Measurements from ENCODE around the gene AP3D1.

- TF ChIP-seq JUN (IDR thresholded peaks at IDR 0.05; ENCODE audit: borderline replicate concordance, insufficient read depth, insufficient read length, low read depth): no peak
- TF ChIP-seq CTCF (IDR thresholded peaks at IDR 0.05; ENCODE audit: extremely low read depth in 1 of 2, insufficient read depth in 1 of 2, low read depth in 1 of 2, low read length in 2 of 2): no peak
- no peak for TF ChIP-seq EZH2 (IDR thresholded peaks at IDR 0.05; ENCODE audit: borderline replicate concordance, low read depth, low read length, severe bottlenecking)
Observed at GRCh38 chr19:2170987-2171348, 19.6 kb upstream of the AP3D1 start.

All from endothelial cell of umbilical vein (primary cell).